Thoracic aorta (tissue), 2 donors: Measurements from ENCODE around the gene PDE7B. TPM values are rescaled to one million over a fixed set of nuclear protein-coding genes. Genes with fewer than 3 reads are reported as not detected.

ENCODE experiments used
- ATAC-seq: fragments of 150-250 bp; one replicate; pipeline ENCODE4 v1.8.0; 2017; ENCODE audit warnings: low read depth; ENCODE audit not compliant: insufficient number of reproducible peaks, low FRiP score
- DNase-seq: peaks from one replicate; pipeline ENCODE4 v3.0.0-alpha.2; 2020; ENCODE audit warnings: low spot score
- H3K27ac ChIP-seq, 2 donors: fragments of 200-600 bp; sonication (generic); 1 replicate in 1 of 2; 2 replicates in 1 of 2; pipeline ENCODE4 v1.5.1; 2016; ENCODE audit warnings: mild to moderate bottlenecking in 2 of 2, moderate library complexity in 2 of 2
- H3K27me3 ChIP-seq: fragments of 200-600 bp; sonication (generic); replicated peaks from 2 replicates; pipeline ENCODE4 v1.6.0; 2016; ENCODE audit warnings: mild to moderate bottlenecking; ENCODE audit not compliant: insufficient read depth
- H3K36me3 ChIP-seq: fragments of 200-600 bp; sonication (generic); one replicate; pipeline ENCODE4 v1.5.1; 2016
- H3K4me1 ChIP-seq, 2 donors: fragments of 200-600 bp; sonication (generic); 1 replicate in 1 of 2; 2 replicates in 1 of 2; pipeline versions ENCODE4 v1.5.1 to v1.6.0; 2016; ENCODE audit warnings: low read depth in 2 of 2, mild to moderate bottlenecking in 1 of 2; ENCODE audit not compliant: control insufficient read depth in 1 of 2
- H3K4me3 ChIP-seq: fragments of 200-600 bp; sonication (generic); 2 replicates; pipeline ENCODE4 v1.5.1; 2016; ENCODE audit warnings: mild to moderate bottlenecking
- H3K9me3 ChIP-seq: fragments of 200-600 bp; sonication (generic); 2 replicates; pipeline ENCODE4 v1.5.1; 2016
- CTCF ChIP-seq: fragments of 200-600 bp; sonication (generic); IDR thresholded peaks from one replicate; pipeline ENCODE4 v1.5.1; 2019; ENCODE audit warnings: antibody characterized with exemption
- total RNA-seq, 2 donors: library from RNA; depleted of rRNA; stranded (reverse); fragments of >200 nt; gene quantifications; one replicate each; pipeline versions ENCODE4 v1.1.0 to v1.2.3, GENCODE V29; 2016

Gene PDE7B
- total RNA-seq, 2 donors from 2014 or later = 2.6 to 13.2 TPM

DNA sequence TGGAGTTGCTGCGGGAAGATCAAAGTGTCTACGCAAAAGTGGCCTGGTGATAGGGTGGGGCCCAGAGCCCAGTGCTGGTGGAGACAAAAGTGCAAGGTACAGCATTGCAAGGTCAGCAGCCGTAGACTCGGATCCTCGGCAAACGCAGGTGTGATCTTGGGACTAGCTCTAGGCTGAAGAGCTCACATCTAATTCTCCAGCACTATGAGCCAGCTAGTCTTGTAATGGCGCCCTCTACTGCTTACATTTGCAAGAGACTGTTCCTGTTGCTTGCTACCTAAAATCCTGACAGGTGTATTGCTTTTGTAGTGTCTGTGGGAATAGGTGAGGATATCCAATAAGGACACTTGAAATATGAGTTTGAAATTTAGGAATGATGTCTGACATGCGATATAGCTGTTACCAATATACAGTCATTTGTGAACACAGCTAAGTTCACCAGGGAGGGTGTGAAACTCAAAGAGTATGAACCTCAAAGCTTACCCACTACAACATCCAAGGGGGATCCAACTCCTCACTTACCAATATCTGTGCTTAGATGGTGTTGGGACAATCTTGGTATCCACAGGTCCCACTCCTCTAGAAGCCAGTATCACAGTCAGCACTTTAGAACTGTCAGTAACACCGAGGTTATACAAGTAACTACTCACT is 58.4 kb downstream of the PDE7B start:
- Histone ChIP-seq H3K36me3 (no peaks in the 10 kb centered on the region), H3K27me3 (no peaks in the 10 kb centered on the region), H3K27ac (no peak overlapping the region), H3K4me3 (no peak overlapping the region), H3K4me1 (no peaks in the 10 kb centered on the region), H3K9me3 (no peaks in the 10 kb centered on the region)
- ATAC-seq (no peak), DNase-seq (no peak)
- no peak for TF ChIP-seq CTCF

GRCh38 chr6:135910790-135911618 is 59.5 kb downstream of the PDE7B start:
- no peak overlapping the region for H3K27ac ChIP-seq
- no peaks in the 10 kb centered on the region for H3K9me3 ChIP-seq
- no peak for TF ChIP-seq CTCF
- no peak for DNase-seq
- no peaks in the 10 kb centered on the region for H3K27me3 ChIP-seq
- H3K36me3 ChIP-seq = no peaks in the 10 kb centered on the region
- ATAC-seq = no peak
- H3K4me1 ChIP-seq = no peaks in the 10 kb centered on the region
- no peak overlapping the region for H3K4me3 ChIP-seq

DNA sequence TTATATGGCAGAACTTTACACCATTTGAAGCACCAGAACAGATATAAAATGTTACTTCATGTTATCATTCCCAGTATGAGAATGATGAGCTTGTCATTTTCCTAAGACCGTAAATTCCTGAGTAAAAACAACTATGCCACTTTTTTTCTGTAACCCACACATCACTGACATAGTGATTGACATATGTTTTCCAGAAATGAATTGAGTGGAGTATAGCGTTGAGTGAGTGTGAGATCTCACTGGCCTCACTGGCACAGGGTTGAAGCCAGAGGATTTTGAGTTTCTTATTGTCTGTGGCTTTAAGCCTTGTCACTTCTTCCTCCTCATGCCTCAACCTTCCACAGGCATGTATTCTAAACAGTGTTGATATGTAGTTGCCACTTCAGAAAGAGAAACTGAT is 62.3 kb downstream of the PDE7B start:
- H3K4me3 ChIP-seq = no peak overlapping the region

DNA sequence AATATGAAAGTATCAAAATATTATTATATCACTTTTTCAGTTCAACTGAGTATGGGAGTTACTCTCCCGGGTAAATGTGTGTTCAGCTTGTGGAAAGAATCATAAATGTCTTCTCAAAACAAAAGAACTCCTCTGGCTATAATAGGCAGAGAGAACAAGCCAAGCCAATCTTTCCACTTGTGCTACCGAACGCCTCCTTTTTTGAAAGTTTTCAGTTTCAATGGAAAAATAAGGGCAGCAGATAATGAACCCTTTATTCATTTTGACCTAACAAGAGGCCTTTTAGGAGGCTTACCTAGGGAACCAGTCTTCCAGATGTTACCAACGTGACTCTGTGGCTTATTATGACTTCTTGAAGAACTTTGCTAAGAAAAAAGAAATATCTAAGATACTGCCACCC is 67.5 kb downstream of the PDE7B start:
- ATAC-seq = no peak
- no peak overlapping the region for H3K27ac ChIP-seq

More for the DNA sequence above, 62.3 kb downstream of the PDE7B start:
- H3K27ac ChIP-seq = no peak overlapping the region
- no peaks in the 10 kb centered on the region for H3K9me3 ChIP-seq
- no peaks in the 10 kb centered on the region for H3K4me1 ChIP-seq
- ATAC-seq = no peak
- no peak for DNase-seq
- no peak for TF ChIP-seq CTCF
- no peaks in the 10 kb centered on the region for H3K27me3 ChIP-seq
- H3K36me3 ChIP-seq = no peaks in the 10 kb centered on the region

More for the DNA sequence above, 67.5 kb downstream of the PDE7B start:
- Histone ChIP-seq H3K4me1 (peaks cover 15 to 29% of the 10 kb centered on the region in 2 donors), H3K9me3 (no peaks in the 10 kb centered on the region), H3K36me3 (no peaks in the 10 kb centered on the region), H3K27me3 (no peaks in the 10 kb centered on the region), H3K4me3 (no peak overlapping the region)
- no peak for TF ChIP-seq CTCF
- DNase-seq = no peak
